ENCODE measurements around the gene CYSLTR2. TPM values are rescaled to one million over a fixed set of nuclear protein-coding genes. Genes with fewer than 3 reads are reported as not detected.

Gene CYSLTR2
- total RNA-seq, 2 donors from 2014 or later, result 0.14 to 4.0 TPM

GRCh38 chr13:48635478-48635877 is 18.3 kb upstream of the CYSLTR2 start:
- no peak overlapping the region for H3K27ac ChIP-seq
- TF ChIP-seq, protein P1, sequence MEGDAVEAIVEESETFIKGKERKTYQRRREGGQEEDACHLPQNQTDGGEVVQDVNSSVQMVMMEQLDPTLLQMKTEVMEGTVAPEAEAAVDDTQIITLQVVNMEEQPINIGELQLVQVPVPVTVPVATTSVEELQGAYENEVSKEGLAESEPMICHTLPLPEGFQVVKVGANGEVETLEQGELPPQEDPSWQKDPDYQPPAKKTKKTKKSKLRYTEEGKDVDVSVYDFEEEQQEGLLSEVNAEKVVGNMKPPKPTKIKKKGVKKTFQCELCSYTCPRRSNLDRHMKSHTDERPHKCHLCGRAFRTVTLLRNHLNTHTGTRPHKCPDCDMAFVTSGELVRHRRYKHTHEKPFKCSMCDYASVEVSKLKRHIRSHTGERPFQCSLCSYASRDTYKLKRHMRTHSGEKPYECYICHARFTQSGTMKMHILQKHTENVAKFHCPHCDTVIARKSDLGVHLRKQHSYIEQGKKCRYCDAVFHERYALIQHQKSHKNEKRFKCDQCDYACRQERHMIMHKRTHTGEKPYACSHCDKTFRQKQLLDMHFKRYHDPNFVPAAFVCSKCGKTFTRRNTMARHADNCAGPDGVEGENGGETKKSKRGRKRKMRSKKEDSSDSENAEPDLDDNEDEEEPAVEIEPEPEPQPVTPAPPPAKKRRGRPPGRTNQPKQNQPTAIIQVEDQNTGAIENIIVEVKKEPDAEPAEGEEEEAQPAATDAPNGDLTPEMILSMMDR (IDR thresholded peaks at IDR 0.05), result no peak
- no peaks in the 10 kb centered on the region for H3K27me3 ChIP-seq (replicated peaks; ENCODE audit: insufficient read depth)
- H3K4me3 ChIP-seq, result no peak overlapping the region
- no peaks in the 10 kb centered on the region for H3K36me3 ChIP-seq
- ATAC-seq (ENCODE audit: insufficient number of reproducible peaks, low FRiP score, low read depth), result no peak
- peaks cover 4 to 10% of the 10 kb centered on the region in 2 donors for H3K4me1 ChIP-seq (ENCODE audit: control insufficient read depth in 1 of 2, low read depth in 2 of 2)
- peaks cover 9% of the 10 kb centered on the region for H3K9me3 ChIP-seq
- DNase-seq (ENCODE audit: low spot score), result no peak

DNA sequence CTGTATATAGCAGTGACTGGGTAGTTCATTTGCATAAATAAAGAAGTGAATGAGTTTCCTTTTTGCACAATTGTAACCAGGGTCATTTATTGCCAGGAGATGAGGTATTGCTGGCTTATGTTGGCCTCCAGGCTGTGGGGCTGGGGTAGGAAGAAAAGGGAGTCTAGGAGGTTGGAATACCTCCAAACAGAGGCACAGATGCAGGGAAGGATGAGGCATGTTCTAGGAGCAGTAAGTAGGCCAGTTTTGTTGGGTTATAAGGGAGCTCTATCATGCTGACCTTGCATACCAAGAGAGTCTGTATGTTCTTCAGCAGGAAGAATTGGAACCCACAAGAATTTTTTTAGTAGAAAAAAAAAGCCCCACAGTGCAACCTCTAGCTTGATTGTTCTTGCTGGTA is 17.2 kb upstream of the CYSLTR2 start:
- DNase-seq (ENCODE audit: low spot score), result no peak
- TF ChIP-seq, protein P1 (IDR thresholded peaks at IDR 0.05), result no peak
- Histone ChIP-seq H3K9me3 (peaks cover 9% of the 10 kb centered on the region), H3K4me3 (no peak overlapping the region), H3K4me1 (ENCODE audit: control insufficient read depth in 1 of 2, low read depth in 2 of 2) (peaks cover 0 to 2% of the 10 kb centered on the region in 2 donors), H3K36me3 (no peaks in the 10 kb centered on the region), H3K27ac (no peak overlapping the region), H3K27me3 (replicated peaks; ENCODE audit: insufficient read depth) (no peaks in the 10 kb centered on the region)
- no peak for ATAC-seq (ENCODE audit: insufficient number of reproducible peaks, low FRiP score, low read depth)

- DNase-seq (ENCODE audit: low spot score) (no peak), ATAC-seq (ENCODE audit: insufficient number of reproducible peaks, low FRiP score, low read depth) (no peak)
- peaks cover 9% of the 10 kb centered on the region for H3K9me3 ChIP-seq
- TF ChIP-seq, protein P1 (IDR thresholded peaks at IDR 0.05), result no peak
- H3K27me3 ChIP-seq (replicated peaks; ENCODE audit: insufficient read depth), result no peaks in the 10 kb centered on the region
- no peak overlapping the region for H3K4me3 ChIP-seq
- no peaks in the 10 kb centered on the region for H3K4me1 ChIP-seq (ENCODE audit: control insufficient read depth in 1 of 2, low read depth in 2 of 2)
- H3K36me3 ChIP-seq, result no peaks in the 10 kb centered on the region
- no peak overlapping the region for H3K27ac ChIP-seq
Measured at GRCh38 chr13:48637601-48638000, 16.1 kb upstream of the CYSLTR2 start.

- H3K4me3 ChIP-seq, result no peak overlapping the region
- TF ChIP-seq, protein P1 (IDR thresholded peaks at IDR 0.05), result no peak
- no peaks in the 10 kb centered on the region for H3K36me3 ChIP-seq
- DNase-seq (ENCODE audit: low spot score) (no peak), ATAC-seq (ENCODE audit: insufficient number of reproducible peaks, low FRiP score, low read depth) (no peak)
- no peak overlapping the region for H3K27ac ChIP-seq
- no peaks in the 10 kb centered on the region for H3K27me3 ChIP-seq (replicated peaks; ENCODE audit: insufficient read depth)
- H3K4me1 ChIP-seq (ENCODE audit: control insufficient read depth in 1 of 2, low read depth in 2 of 2), result no peaks in the 10 kb centered on the region
- peaks cover 6% of the 10 kb centered on the region for H3K9me3 ChIP-seq
Measured at GRCh38 chr13:48640767-48641166, 13.0 kb upstream of the CYSLTR2 start.

- ATAC-seq (ENCODE audit: insufficient number of reproducible peaks, low FRiP score, low read depth) (no peak), DNase-seq (ENCODE audit: low spot score) (no peak)
- no peak overlapping the region for H3K4me3 ChIP-seq
- H3K27me3 ChIP-seq (replicated peaks; ENCODE audit: insufficient read depth), result no peaks in the 10 kb centered on the region
- peaks cover under 1% of the 10 kb centered on the region for H3K9me3 ChIP-seq
- no peaks in the 10 kb centered on the region for H3K4me1 ChIP-seq (ENCODE audit: control insufficient read depth in 1 of 2, low read depth in 2 of 2)
- TF ChIP-seq, protein P1 (IDR thresholded peaks at IDR 0.05), result no peak
- no peaks in the 10 kb centered on the region for H3K36me3 ChIP-seq
- H3K27ac ChIP-seq, result no peak overlapping the region
Measured at GRCh38 chr13:48641404-48641803, 12.3 kb upstream of the CYSLTR2 start.
